H1 (cell line): ENCODE measurements around the gene KRTAP9-2. TPM values are rescaled to one million over a fixed set of nuclear protein-coding genes. Genes with fewer than 3 reads are reported as not detected.
"Not testable (repeated sequence)": the region's sequence is repeated elsewhere in the genome, so short reads cannot be mapped to it uniquely, and the experiment has no call there.

Experiments
- CTCF ChIA-PET: fragments of 300-600 bp; sonication (Branson Sonifier 250); formaldehyde crosslinking; loops from one replicate; lab custom pipeline; 2021; ENCODE audit not compliant: partially characterized antibody; lab: Charles Lee
- POLR2A ChIA-PET: fragments of 300-600 bp; sonication (Branson Sonifier 250); formaldehyde crosslinking; loops from one replicate; lab custom pipeline; 2021; ENCODE audit warnings: inconsistent platforms; ENCODE audit not compliant: partially characterized antibody; lab: Charles Lee
- DNase-seq, 2 experiments: peaks; one replicate each; pipeline versions ENCODE4 v3.0.0 to v3.0.0-alpha.2; 2010 to 2022; ENCODE audit warnings: low spot score in 2 of 2, low read depth in 1 of 2, mixed read lengths in 1 of 2
- FAIRE-seq: peaks from 2 replicates; lab custom pipeline; 2011; peaks lifted over from hg19 to GRCh38; lab: Jason Lieb, UNC
- H2AFZ ChIP-seq: 2 replicates; pipeline ENCODE4 v1.8.1; 2012; ENCODE audit warnings: low read length, inconsistent platforms
- H2AK5ac ChIP-seq: 2 replicates; pipeline ENCODE4 v1.6.1; 2013; ENCODE audit warnings: low read depth, low read length
- H2BK120ac ChIP-seq: replicated peaks from 2 replicates; pipeline ENCODE3; 2013; ENCODE audit warnings: low read depth, low read length, inconsistent platforms
- H2BK12ac ChIP-seq: 2 replicates; pipeline ENCODE4 v1.6.1; 2013; ENCODE audit warnings: low read depth, low read length
- H2BK15ac ChIP-seq: 2 replicates; pipeline ENCODE4 v1.6.1; 2013; ENCODE audit warnings: low read length
- H2BK20ac ChIP-seq: 2 replicates; pipeline ENCODE4 v1.6.1; 2013; ENCODE audit warnings: low read length
- H2BK5ac ChIP-seq: 2 replicates; pipeline ENCODE4 v1.6.1; 2013; ENCODE audit warnings: low read depth, low read length
- H3K14ac ChIP-seq: 2 replicates; pipeline ENCODE4 v1.6.1; 2013; ENCODE audit warnings: inconsistent platforms; ENCODE audit not compliant: insufficient read length
- H3K18ac ChIP-seq: 2 replicates; pipeline ENCODE4 v1.6.1; 2013; ENCODE audit warnings: low read length; ENCODE audit errors: extremely low read depth
- H3K23ac ChIP-seq: 2 replicates; pipeline ENCODE4 v1.6.1; 2013; ENCODE audit warnings: inconsistent platforms; ENCODE audit not compliant: insufficient read length
- H3K23me2 ChIP-seq: 2 replicates; pipeline ENCODE4 v1.6.1; 2013; ENCODE audit warnings: low read depth, low read length
- H3K27ac ChIP-seq: 2 replicates; pipeline ENCODE4 v1.6.1; 2011; ENCODE audit warnings: low read depth, low read length, inconsistent platforms
- H3K27me3 ChIP-seq, 4 experiments: replicated peaks in 1 of 4; 1 replicate in 1 of 4; 2 replicates in 3 of 4; pipeline versions ENCODE4 v1.6.1 to v1.8.1; 2011 to 2013; ENCODE audit warnings: low read length in 3 of 4, mild to moderate bottlenecking in 3 of 4, inconsistent platforms in 2 of 4, mixed read lengths in 2 of 4, moderate library complexity in 1 of 4; ENCODE audit not compliant: control insufficient read depth in 3 of 4, insufficient read depth in 3 of 4; ENCODE audit errors: extremely low read depth in 1 of 4
- H3K36me3 ChIP-seq, 4 experiments: 2 replicates each; pipeline versions ENCODE4 v1.6.1 to v1.8.1; 2011 to 2013; ENCODE audit warnings: mild to moderate bottlenecking in 4 of 4, low read length in 3 of 4, moderate library complexity in 2 of 4, control low read depth in 1 of 4, inconsistent platforms in 1 of 4; ENCODE audit not compliant: insufficient read depth in 4 of 4, control insufficient read depth in 2 of 4
- H3K4ac ChIP-seq: replicated peaks from 2 replicates; pipeline ENCODE3; 2013; ENCODE audit warnings: low read length, low read depth, mixed read lengths, inconsistent platforms; ENCODE audit not compliant: insufficient read length
- H3K4me1 ChIP-seq, 4 experiments: replicated peaks in 1 of 4; 1 replicate in 1 of 4; 2 replicates in 3 of 4; pipeline versions ENCODE4 v1.6.1 to v1.8.1; 2011 to 2013; ENCODE audit warnings: low read length in 3 of 4, inconsistent platforms in 2 of 4, mixed read lengths in 1 of 4; ENCODE audit not compliant: insufficient read depth in 4 of 4, control insufficient read depth in 3 of 4
- H3K4me2 ChIP-seq, 2 experiments: 2 replicates each; pipeline versions ENCODE4 v1.6.1 to v1.8.1; 2011 to 2013; ENCODE audit warnings: low read depth in 2 of 2, low read length in 2 of 2, control low read depth in 1 of 2, inconsistent platforms in 1 of 2, mild to moderate bottlenecking in 1 of 2; ENCODE audit not compliant: insufficient read depth in 1 of 2
- H3K4me3 ChIP-seq, 4 experiments: fragments of 200-600, 300-600 bp in 1 of 4; sonication (generic), shearing (Covaris generic), sonication (Bioruptor Twin) in 1 of 4; 2 replicates each; pipeline versions ENCODE4 v1.5.1 to v1.8.1; 2011 to 2016; ENCODE audit warnings: low read length in 4 of 4, low read depth in 3 of 4, control low read depth in 2 of 4, inconsistent platforms in 2 of 4, mild to moderate bottlenecking in 2 of 4, mixed read lengths in 1 of 4, moderate library complexity in 1 of 4; ENCODE audit not compliant: insufficient read depth in 2 of 4; ENCODE audit errors: extremely low read depth in 1 of 4
- H3K56ac ChIP-seq: replicated peaks from 2 replicates; pipeline ENCODE3; 2013; ENCODE audit warnings: low read depth, mild to moderate bottlenecking, mixed read lengths, low read length, inconsistent platforms; ENCODE audit not compliant: insufficient read length
- H3K79me1 ChIP-seq: 2 replicates; pipeline ENCODE4 v1.6.1; 2013; ENCODE audit warnings: low read depth, low read length, control low read depth
- H3K79me2 ChIP-seq, 2 experiments: 2 replicates each; pipeline versions ENCODE4 v1.6.1 to v1.8.1; 2012 to 2013; ENCODE audit warnings: low read length in 2 of 2, mild to moderate bottlenecking in 2 of 2, inconsistent platforms in 1 of 2; ENCODE audit not compliant: insufficient read depth in 2 of 2, control insufficient read depth in 1 of 2
- H3K9ac ChIP-seq, 4 experiments: replicated peaks in 1 of 4; 1 replicate in 1 of 4; 2 replicates in 3 of 4; pipeline versions ENCODE4 v1.6.1 to v1.8.1; 2011 to 2013; ENCODE audit warnings: low read depth in 3 of 4, low read length in 3 of 4, control low read depth in 2 of 4, mild to moderate bottlenecking in 2 of 4, moderate library complexity in 2 of 4, inconsistent platforms in 1 of 4; ENCODE audit errors: extremely low read depth in 1 of 4
- H3K9me3 ChIP-seq, 2 experiments: 2 replicates each; pipeline versions ENCODE4 v1.6.1 to v1.8.1; 2012 to 2013; ENCODE audit warnings: mild to moderate bottlenecking in 2 of 2, moderate library complexity in 2 of 2, control low read depth in 1 of 2, inconsistent platforms in 1 of 2, low read depth in 1 of 2, low read length in 1 of 2, mixed read lengths in 1 of 2; ENCODE audit not compliant: insufficient read depth in 2 of 2
- H4K20me1 ChIP-seq, 2 experiments: replicated peaks in 1 of 2; 2 replicates each; pipeline versions ENCODE3 to v1.8.1; 2011 to 2013; ENCODE audit warnings: inconsistent platforms in 2 of 2, low read length in 2 of 2, mild to moderate bottlenecking in 1 of 2; ENCODE audit not compliant: insufficient read depth in 2 of 2, control insufficient read depth in 1 of 2
- H4K5ac ChIP-seq: 2 replicates; pipeline ENCODE4 v1.6.1; 2013; ENCODE audit warnings: low read length, low read depth, mixed read lengths, inconsistent platforms; ENCODE audit not compliant: insufficient read length
- H4K8ac ChIP-seq: 2 replicates; pipeline ENCODE4 v1.8.0; 2013; ENCODE audit warnings: mild to moderate bottlenecking, moderate library complexity, low read length, inconsistent platforms; ENCODE audit not compliant: insufficient read depth; ENCODE audit errors: extremely low read depth
- H4K91ac ChIP-seq: replicated peaks from 2 replicates; pipeline ENCODE3; 2013; ENCODE audit warnings: low read length, mixed read lengths, inconsistent platforms; ENCODE audit not compliant: insufficient read length
- WGBS, 2 experiments: shearing (Covaris generic) in 1 of 2; methylation state at CpG; one replicate each; pipeline versions ENCODE4 v1.1.6 to v1.1.7; 2013 to 2015; ENCODE audit warnings: low lambda C conversion rate in 2 of 2, mixed read lengths in 2 of 2, inconsistent platforms in 1 of 2, low coverage in 1 of 2, missing lambda C conversion rate in 1 of 2; ENCODE audit not compliant: insufficient replicate concordance in 2 of 2, insufficient coverage in 1 of 2, insufficient read length in 1 of 2; ENCODE audit errors: extremely low coverage in 1 of 2, missing lambda C conversion rate in 1 of 2; 5-methylcytosine and 5-hydroxymethylcytosine counted together
- polyA plus RNA-seq, 7 experiments: library from polyadenylated mRNA; depleted of rRNA in 3 of 7; stranded (reverse) in 5 of 7; unstranded in 2 of 7; fragments of >200 nt in 5 of 7; fragments of 200-250 nt in 2 of 7; gene quantifications; 1 replicate in 5 of 7; 2 replicates in 1 of 7; 4 replicates in 1 of 7; pipeline versions ENCODE4 v1.2.1 to v1.2.3, GENCODE V29; 2011 to 2013; ENCODE audit warnings: missing spikeins in 2 of 7, mixed read lengths in 2 of 7
- total RNA-seq: library from RNA; stranded (reverse); fragmentation: NEBNext Ultra II Directional; extraction: Animal tissue kit (Norgen Biotek cat#: 25700); gene quantifications from 2 replicates; pipeline ENCODE4 v1.2.1, GENCODE V29; 2021

KRTAP9-2 gene
- total and polyA plus RNA-seq, 2 of the 8 experiments (the other 6 are each of a cell fraction or from before 2014, with no cell fraction given), result not detected

- H4K8ac ChIP-seq, H2BK5ac ChIP-seq, H3K4me1 ChIP-seq, H3K56ac ChIP-seq, H4K91ac ChIP-seq, H4K5ac ChIP-seq, FAIRE-seq, H3K36me3 ChIP-seq, H3K23ac ChIP-seq, H2AFZ ChIP-seq, H3K4ac ChIP-seq, H3K4me2 ChIP-seq, H2BK20ac ChIP-seq, H3K9ac ChIP-seq, H2BK120ac ChIP-seq, H2BK12ac ChIP-seq, H3K23me2 ChIP-seq, H4K20me1 ChIP-seq, H3K18ac ChIP-seq, H3K79me2 ChIP-seq, DNase-seq, H3K9me3 ChIP-seq, H3K79me1 ChIP-seq, H2AK5ac ChIP-seq, H3K27ac ChIP-seq, H3K4me3 ChIP-seq, H3K14ac ChIP-seq, H2BK15ac ChIP-seq, H3K27me3 ChIP-seq: not testable (repeated sequence)
- CTCF ChIA-PET, result interaction anchor here (0.7 kb wide), 1 partner anchor 18 kb away, joined by 3 read pairs; the partner anchor contains the start of gene KRTAP9-9
- POLR2A ChIA-PET, result interaction anchor here (0.6 kb wide), 1 partner anchor 1094 kb away, joined by 3 read pairs; no protein-coding TSS in a partner anchor
- 93% methylated on average over 4 of the region's 4 CpGs; no CpG with 5 or more reads in 1 of the 2 experiments for WGBS, 2 experiments
These were observed 10.7 kb downstream of the KRTAP9-2 start for GRCh38 chr17:41237116-41237515.

- H3K27me3 ChIP-seq, H3K4me2 ChIP-seq, H4K8ac ChIP-seq, H3K9me3 ChIP-seq, H2BK15ac ChIP-seq, H3K4ac ChIP-seq, H3K56ac ChIP-seq, H3K79me1 ChIP-seq, H3K27ac ChIP-seq, H2AFZ ChIP-seq, FAIRE-seq, H3K36me3 ChIP-seq, H4K5ac ChIP-seq, POLR2A ChIA-PET, H3K79me2 ChIP-seq, H3K14ac ChIP-seq, H3K9ac ChIP-seq, H4K20me1 ChIP-seq, H2BK120ac ChIP-seq, H2BK12ac ChIP-seq, H3K4me3 ChIP-seq, H3K23ac ChIP-seq, H3K23me2 ChIP-seq, DNase-seq, H3K18ac ChIP-seq, H2BK20ac ChIP-seq, CTCF ChIA-PET, H2AK5ac ChIP-seq, H2BK5ac ChIP-seq, H3K4me1 ChIP-seq, H4K91ac ChIP-seq: not testable (repeated sequence)
- 93% methylated on average over 3 of the region's 3 CpGs; no CpG with 5 or more reads in 1 of the 2 experiments for WGBS, 2 experiments
These were observed 11.5 kb downstream of the KRTAP9-2 start, which contains the start of gene KRTAP9-8 for GRCh38 chr17:41237949-41238437. KRTAP9-8 (plus strand) TSS chr17:41237999; CDS start chr17:41238052, 53 bp downstream.
